Right lobe of liver (tissue), 6 donors: Measurements from ENCODE around the gene SLC4A8. TPM values are rescaled to one million over a fixed set of nuclear protein-coding genes. Genes with fewer than 3 reads are reported as not detected.

Experiments used
- ATAC-seq, 4 donors: fragments of 200-7000 bp; cut with Tn5 transposase; one replicate each; pipeline ENCODE4 v1.9.1; 2020; ENCODE audit warnings: mild to moderate bottlenecking in 4 of 4, moderate library complexity in 4 of 4
- DNase-seq, 3 donors: peaks; one replicate each; pipeline ENCODE4 v3.0.0-alpha.2; 2020
- H3K27ac ChIP-seq, 3 donors: fragments of 200-600 bp; one replicate each; pipeline ENCODE4 v1.8.0; 2022
- H3K27me3 ChIP-seq, 2 donors: fragments of 200-600 bp; one replicate each; pipeline ENCODE4 v1.8.0; 2022
- H3K36me3 ChIP-seq, 4 donors: fragments of 200-600 bp; sonication (generic) in 1 of 4; one replicate each; pipeline versions ENCODE4 v1.5.1 to v1.8.0; 2017 to 2022; ENCODE audit warnings: control low read depth in 1 of 4
- H3K4me1 ChIP-seq, 4 donors: fragments of 200-600 bp; sonication (generic) in 1 of 4; one replicate each; pipeline versions ENCODE4 v1.5.1 to v1.8.0; 2017 to 2022; ENCODE audit warnings: control low read depth in 1 of 4
- H3K4me3 ChIP-seq, 3 donors: fragments of 200-600 bp; one replicate each; pipeline ENCODE4 v1.8.0; 2022
- H3K9me3 ChIP-seq, 4 donors: fragments of 200-600 bp; sonication (generic) in 1 of 4; one replicate each; pipeline versions ENCODE4 v1.5.1 to v1.8.0; 2017 to 2022; ENCODE audit warnings: control low read depth in 1 of 4
- CTCF ChIP-seq, 4 donors: fragments of 200-600 bp in 3 of 4; fragments of 450-650 bp in 1 of 4; IDR thresholded peaks; one replicate each; pipeline versions ENCODE4 v1.5.1 to v1.8.0; 2016 to 2022; ENCODE audit warnings: antibody characterized with exemption in 4 of 4, mild to moderate bottlenecking in 2 of 4
- POLR2A ChIP-seq: fragments of 450-650 bp; IDR thresholded peaks from one replicate; pipeline ENCODE4 v1.6.1; 2017; ENCODE audit warnings: antibody characterized with exemption, mild to moderate bottlenecking
- WGBS: methylation state at CpG from one replicate; pipeline ENCODE4 v1.1.6; 2018; ENCODE audit warnings: low coverage, low lambda C conversion rate; ENCODE audit not compliant: insufficient coverage; ENCODE audit errors: missing lambda C conversion rate; 5-methylcytosine and 5-hydroxymethylcytosine counted together
- intact Hi-C, 2 donors: fragments of 100-400 bp; cut with DNase I; formaldehyde crosslinking; loops; one replicate each; pipeline versions ENCODE4 v1.11.2 to v1.14.1; 2022
- total RNA-seq, 6 experiments: library from RNA; depleted of rRNA in 2 of 6; stranded (reverse); fragments of >200 nt in 2 of 6; fragmentation: NEBNext Ultra II Directional in 3 of 6; extraction: Animal tissue kit (Norgen Biotek cat#: 25700) in 3 of 6; gene quantifications; one replicate each; pipeline versions ENCODE4 v1.1.0 to v1.2.4, GENCODE V29; 2016 to 2023
- donor health status: DM: no; HTN: yes; CAD: no.
- donor health status: DM: no; HTN: no; CAD: no.
- donor health status: DM: no; HTN: no; CAD: no.
- donor health status: DM: no; HTN: yes; CAD: no.
- donor health status: DM: no; HTN: yes; CAD: no.

The SLC4A8 gene
- total RNA-seq, 6 experiments from 2014 or later = 0.04 to 0.55 (median 0.19) TPM

GRCh38 chr12:51409846-51410245, 14.8 kb upstream of the SLC4A8 start:
- Histone ChIP-seq H3K27ac (no peak overlapping the region), H3K4me1 (no peaks in the 10 kb centered on the region), H3K27me3 (no peaks in the 10 kb centered on the region), H3K9me3 (no peaks in the 10 kb centered on the region), H3K4me3 (no peak overlapping the region), H3K36me3 (no peaks in the 10 kb centered on the region)
- DNase-seq = no peak
- no peak for ATAC-seq
- no peak for TF ChIP-seq CTCF (IDR thresholded peaks at IDR 0.05)
- no peak for TF ChIP-seq POLR2A
- intact Hi-C loops = no loop called here
- 82% methylated on average over 8 of the region's 8 CpGs for WGBS

DNA sequence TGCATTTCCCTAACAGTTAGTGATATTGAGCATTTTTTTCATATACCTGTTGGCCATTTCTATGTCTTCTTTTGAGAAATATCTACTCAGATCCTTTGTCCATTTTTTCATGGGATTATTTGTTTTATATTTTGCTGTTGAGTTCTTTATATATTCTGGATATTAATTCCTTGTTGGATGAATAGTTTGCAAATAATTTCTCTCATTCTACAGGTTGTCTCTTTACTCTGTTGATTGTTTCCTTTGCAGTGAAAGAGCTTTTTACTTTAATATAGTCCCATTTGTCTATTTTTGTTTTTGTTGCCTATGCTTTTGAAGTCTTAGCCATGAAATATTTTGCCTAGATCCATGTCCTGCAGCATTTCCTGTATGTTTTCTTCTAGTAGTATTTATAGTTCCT, 11.5 kb upstream of the SLC4A8 start:
- Histone ChIP-seq H3K9me3 (no peaks in the 10 kb centered on the region), H3K4me3 (no peak overlapping the region), H3K36me3 (no peaks in the 10 kb centered on the region), H3K4me1 (no peaks in the 10 kb centered on the region), H3K27me3 (no peaks in the 10 kb centered on the region), H3K27ac (no peak overlapping the region)
- ATAC-seq = no peak
- intact Hi-C loops = no loop called here
- DNase-seq = no peak
- no peak for TF ChIP-seq CTCF (IDR thresholded peaks at IDR 0.05)
- no peak for TF ChIP-seq POLR2A

DNA sequence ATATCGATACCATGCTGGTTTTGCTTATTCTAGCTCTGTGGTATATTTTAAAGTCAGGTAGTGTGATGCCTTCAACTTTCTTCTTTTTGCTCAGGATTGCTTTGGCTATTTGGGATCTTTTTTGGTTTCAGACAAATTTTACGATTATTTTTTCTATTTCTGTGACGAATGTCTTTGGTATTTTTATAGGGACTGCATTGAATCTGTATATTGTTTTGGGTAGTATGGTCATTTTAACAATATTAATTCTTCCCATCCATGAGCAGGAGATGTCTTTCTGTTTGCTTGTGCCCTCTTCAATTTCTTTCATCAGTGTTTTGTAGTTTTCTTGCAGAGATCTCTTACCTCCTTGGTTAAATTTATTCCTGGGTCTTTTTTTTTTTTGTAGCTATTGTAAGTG, 10.8 kb upstream of the SLC4A8 start:
- TF ChIP-seq CTCF (IDR thresholded peaks at IDR 0.05) (no peak), POLR2A (no peak)
- Histone ChIP-seq H3K36me3 (no peaks in the 10 kb centered on the region), H3K27ac (no peak overlapping the region), H3K4me3 (no peak overlapping the region), H3K9me3 (no peaks in the 10 kb centered on the region), H3K4me1 (no peaks in the 10 kb centered on the region), H3K27me3 (no peaks in the 10 kb centered on the region)
- no peak for ATAC-seq
- 73% methylated on average over 3 of the region's 3 CpGs for WGBS
- intact Hi-C loops = no loop called here
- no peak for DNase-seq

GRCh38 chr12:51415931-51416330, 8.7 kb upstream of the SLC4A8 start:
- H3K4me3 ChIP-seq = no peak overlapping the region
- no peaks in the 10 kb centered on the region for H3K4me1 ChIP-seq
- TF ChIP-seq POLR2A (no peak), CTCF (IDR thresholded peaks at IDR 0.05) (no peak)
- whole genome bisulfite sequencing = 80% methylated on average over 1 of the region's 1 CpG
- no peak overlapping the region for H3K27ac ChIP-seq
- H3K9me3 ChIP-seq = no peaks in the 10 kb centered on the region
- H3K27me3 ChIP-seq = no peaks in the 10 kb centered on the region
- ATAC-seq (no peak), DNase-seq (no peak)
- intact Hi-C loops = no loop called here
- no peaks in the 10 kb centered on the region for H3K36me3 ChIP-seq

DNA sequence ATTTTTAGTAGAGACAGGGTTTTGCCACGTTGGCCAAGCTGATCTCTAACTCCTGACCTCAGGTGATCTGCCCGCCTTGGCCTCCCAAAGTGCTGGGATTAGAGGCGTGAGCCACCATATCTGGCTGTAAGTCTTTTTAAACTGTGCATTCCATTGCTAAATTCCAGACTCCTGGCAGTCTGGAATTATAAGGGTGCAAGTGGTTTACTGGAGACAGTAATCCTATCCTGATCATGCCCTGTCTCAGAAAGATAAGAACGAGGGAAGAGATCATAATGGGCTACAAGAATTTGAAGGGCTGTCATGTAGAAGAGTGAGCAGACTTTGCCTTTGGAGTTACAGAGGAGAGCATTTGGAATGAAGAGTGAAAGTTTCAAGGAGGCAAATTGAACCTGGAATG, 6.8 kb upstream of the SLC4A8 start:
- Histone ChIP-seq H3K36me3 (no peaks in the 10 kb centered on the region), H3K27me3 (no peaks in the 10 kb centered on the region), H3K4me3 (no peak overlapping the region), H3K27ac (no peak overlapping the region), H3K9me3 (no peaks in the 10 kb centered on the region), H3K4me1 (no peaks in the 10 kb centered on the region)
- no peak for TF ChIP-seq POLR2A
- no peak for TF ChIP-seq CTCF (IDR thresholded peaks at IDR 0.05)
- DNase-seq = no peak
- no peak for ATAC-seq
- 56% methylated on average over 4 of the region's 4 CpGs for WGBS
- intact Hi-C loops = no loop called here
